Bone marrow (tissue), 2 donors: Measurements from ENCODE around the gene RANBP9.

ENCODE experiments used
- DNase-seq, 2 donors: peaks; one replicate each; lab custom pipeline; 2025; lab: John Stamatoyannopoulos, UW

RANBP9 gene

GRCh38 chr6:13677878-13678254, 33.8 kb downstream of the RANBP9 start:
- DNase-seq: no peak

- DNase-seq: no peak
These were observed 35.0 kb downstream of the RANBP9 start for GRCh38 chr6:13676551-13677156.

- no peak for DNase-seq
These were observed 37.0 kb downstream of the RANBP9 start for GRCh38 chr6:13674533-13675190.

DNA sequence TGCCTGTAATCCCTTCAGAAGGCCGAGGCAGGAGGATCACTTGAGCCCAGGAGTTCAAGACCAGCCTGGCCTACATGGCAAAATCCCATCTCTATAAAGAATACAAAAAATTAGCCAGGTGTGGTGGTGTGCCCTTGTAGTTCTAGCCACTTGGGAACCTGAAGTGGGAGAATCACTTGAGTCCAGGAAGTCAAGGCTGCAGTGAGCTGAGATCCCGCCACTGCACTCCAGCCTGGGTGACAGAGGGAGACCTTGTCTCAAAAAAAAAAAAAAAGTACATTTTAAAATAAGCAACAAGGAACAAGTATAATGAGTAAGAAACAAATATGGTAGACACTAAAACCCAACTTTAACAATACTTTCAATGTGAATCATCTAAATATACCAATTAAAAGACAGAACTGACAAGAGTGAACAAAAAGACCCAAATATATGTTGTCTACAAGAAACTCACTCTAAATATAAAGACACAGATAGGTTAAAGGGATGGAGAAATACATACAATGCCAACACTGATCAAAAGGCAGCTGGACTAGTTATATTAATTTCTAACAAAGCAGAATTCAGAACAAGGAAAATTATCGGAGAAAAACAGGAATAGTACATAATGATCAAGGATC, 37.7 kb downstream of the RANBP9 start:
- DNase-seq: no peak

DNA sequence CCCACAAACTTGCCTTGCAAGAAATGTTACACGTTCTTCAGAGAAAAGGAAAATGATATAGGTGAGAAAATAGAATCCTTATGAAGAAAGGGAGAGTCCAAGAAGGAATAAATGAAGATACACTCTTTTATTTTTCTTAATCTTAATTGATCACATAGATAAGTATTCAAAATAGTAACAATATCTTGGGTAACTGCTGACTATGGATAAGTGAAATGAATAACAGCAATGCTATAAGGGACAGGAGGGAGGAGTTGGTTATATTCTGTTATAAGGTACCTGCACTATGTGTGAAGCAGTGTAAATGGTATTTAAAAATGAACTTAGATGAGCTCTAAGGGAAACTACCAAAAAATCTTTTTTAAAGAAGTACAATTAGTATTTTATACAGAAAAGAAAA, 38.3 kb downstream of the RANBP9 start:
- DNase-seq: no peak

GRCh38 chr6:13672904-13673303, 38.7 kb downstream of the RANBP9 start:
- DNase-seq: no peak

DNA sequence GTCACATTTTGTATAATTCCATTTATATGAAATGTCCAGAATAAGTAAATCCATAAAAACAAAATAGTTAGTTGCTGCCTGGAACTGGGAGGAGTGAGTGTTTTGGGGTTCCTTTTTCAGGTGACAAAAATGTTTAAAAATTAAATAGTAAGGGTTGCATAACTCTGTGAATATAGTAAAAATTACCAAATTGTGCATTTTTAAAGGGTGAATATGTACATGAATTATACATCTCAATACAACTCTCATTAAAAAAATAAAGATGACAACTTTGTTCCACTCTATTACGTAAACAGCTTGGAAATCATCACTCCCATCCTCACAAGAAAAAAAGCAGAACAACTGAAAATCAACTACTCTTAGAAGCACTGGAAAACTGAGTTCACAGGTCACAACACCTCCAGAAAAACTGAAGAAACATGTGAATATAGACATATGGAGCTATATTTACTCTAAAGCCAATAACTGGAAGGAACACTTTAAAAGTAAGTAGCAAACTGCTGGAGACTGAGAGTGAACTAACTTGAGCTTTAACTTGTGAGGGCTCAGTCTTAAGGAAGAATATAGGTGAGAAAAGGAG, 40.0 kb downstream of the RANBP9 start:
- DNase-seq: no peak

DNA sequence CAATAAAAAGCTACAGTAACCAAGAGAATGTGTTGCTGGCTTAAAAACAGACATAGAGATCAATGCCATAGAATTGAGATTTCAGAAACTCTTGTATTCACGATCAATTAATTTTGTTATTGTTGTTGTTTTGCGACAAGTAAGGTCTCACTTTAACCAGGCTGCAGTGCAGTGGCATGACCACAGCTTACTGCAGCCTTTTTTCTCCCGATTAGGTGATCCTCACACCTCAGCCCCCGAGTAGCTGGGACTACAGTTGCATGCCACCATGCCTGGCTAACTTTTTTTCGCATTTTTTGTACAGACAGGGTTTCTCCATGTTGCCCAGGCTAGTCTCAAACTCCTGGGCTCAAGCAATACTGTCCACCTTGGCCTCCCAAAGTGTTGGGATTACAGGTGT, 42.2 kb downstream of the RANBP9 start:
- no peak for DNase-seq

DNA sequence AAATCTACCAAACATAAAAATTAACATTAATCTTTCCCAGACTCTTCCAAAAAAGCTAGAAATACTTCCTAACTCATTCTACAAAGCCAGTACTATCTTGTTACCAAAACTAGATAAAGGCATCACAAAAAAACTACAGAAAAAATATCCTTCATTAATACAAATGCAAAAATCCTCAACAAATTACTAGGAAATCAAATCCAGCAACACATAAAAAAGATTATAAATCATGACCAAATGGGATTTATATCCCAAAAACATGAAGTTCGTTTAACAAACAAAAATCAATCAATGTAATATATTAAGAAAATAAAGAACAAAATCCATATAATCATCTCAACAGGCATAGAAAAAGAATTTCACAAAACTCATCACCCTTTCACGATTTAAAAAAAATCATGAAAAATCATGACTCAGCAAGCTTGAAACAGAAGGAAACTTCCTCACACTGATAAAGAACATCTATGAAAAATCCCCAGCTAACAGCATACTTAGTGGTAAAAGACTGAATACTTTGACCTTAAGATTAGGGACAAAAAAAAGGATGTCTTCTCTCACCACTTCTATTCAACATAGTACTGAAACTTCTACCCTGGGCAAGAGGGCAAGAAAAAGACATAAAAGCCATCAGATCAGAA, 43.2 kb downstream of the RANBP9 start:
- DNase-seq: peak in 1 of 2 donors; percentile 45

DNA sequence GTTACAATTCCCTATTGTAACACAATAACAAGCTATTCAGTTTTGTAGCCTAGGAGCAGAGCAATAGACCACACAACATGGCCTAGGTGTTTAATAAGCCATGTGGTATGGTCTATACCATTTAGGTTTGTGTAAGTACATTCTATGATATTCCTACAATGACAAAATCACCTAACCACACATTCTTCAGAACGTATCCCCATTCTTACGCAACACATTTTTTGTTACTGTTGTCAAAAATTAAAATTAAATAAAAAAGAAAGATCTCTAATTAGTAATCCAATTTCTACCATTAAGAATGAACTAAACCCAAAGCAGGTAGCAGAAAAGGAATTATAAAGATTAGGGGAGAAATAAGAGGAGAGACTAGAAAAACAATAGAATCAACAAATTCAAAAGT, 44.0 kb downstream of the RANBP9 start:
- no peak for DNase-seq

DNA sequence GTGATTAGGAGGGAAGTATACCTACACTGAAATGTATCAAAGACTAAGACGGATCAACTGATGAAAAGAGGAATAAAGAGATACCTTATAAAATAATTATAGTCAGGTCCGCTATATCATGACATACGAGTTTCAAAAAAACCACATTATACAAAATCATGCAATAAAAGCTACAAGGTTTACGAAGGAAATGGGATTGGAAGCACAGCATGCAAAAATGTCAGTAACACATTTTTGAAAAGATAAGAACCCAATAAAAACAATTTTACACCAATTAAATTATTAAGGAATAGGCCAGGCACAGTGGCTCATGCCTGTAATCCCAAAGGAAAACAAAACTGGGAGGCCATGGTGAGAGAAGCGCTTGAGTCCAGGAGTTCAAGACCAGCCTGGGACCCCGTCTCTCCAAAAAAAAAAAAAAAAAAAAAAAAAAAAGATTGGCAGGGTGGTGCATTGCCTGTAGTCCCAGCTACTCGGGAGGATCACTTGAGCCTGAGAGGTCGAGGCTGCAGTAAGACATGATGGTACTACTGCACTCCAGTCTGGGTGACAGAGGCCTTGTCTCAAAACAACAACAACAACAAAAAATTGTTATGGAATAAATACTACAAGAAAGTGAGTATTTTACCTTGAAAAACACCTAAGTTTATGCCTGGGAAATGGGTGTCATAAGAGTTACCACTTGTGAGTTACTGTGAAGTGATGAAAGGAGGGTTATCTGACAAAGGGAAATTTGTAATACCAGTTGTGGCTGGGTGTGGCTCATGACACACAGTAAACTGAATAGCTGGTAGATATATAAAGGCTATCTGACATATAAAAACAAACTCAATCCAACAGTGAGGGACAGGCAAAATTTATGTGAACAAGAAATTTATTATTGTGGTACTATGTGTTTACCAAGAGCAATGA, 45.2 kb downstream of the RANBP9 start:
- DNase-seq: no peak

DNA sequence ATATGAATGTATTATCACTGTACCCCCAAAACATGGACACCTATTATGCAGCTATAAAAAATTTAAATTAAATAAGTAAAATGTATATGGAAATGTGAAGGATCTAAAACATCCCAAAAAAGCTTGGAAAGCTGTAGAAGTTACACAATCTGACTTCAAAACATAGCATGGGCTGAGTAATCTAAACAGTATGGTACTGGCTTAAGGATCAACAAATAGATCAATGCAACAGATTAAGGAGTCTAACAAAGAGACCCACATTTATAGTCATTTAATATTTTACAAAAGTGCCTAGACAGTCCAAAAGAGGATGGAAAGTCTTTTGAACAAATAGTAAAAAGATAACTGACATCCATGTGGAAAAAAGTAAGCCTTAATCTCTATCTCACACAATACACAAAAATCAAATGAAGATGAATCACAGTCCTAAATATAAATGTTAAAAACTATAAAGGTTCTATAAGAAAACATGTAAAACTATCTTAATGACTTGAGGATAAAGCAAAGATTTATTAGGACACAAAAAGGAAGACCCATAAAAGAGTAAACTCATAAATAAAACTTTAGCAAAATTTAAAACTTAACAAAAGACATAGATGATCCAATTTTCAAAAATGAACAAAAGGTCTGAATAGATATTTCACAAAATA, 46.8 kb downstream of the RANBP9 start:
- no peak for DNase-seq

- no peak for DNase-seq
These were observed 47.6 kb downstream of the RANBP9 start for GRCh38 chr6:13663986-13664385.

DNA sequence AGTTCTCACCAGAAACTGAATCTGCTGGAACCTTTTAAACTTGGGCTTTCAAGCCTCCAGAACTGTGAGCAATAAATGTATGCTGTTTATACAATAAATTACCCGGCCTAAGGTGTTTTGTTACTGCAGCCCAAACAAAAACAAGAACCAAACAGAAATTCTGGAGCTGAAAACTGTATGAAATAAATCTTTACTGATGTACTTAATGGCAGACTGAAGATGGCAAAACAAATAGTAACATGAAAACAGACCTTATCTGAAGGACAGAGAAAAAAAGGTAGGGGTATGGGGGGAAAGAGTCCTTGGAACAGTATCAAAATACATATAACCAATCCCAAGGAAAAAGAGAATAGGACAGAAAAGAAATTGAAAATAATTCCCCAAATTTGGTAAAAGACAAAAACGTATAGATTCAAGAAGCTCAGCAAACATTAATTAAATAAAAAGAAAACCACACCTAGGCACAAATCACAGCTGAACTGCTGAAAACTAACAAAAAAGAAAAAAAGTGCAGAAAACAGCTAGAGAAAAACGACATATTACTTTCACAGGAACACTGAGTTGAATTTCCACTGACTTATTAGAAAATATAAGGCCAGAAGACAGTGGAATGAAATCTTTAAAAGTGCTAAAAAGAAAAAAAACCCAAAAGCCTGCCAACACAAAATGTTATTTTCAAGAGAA, 48.8 kb downstream of the RANBP9 start:
- no peak for DNase-seq

DNA sequence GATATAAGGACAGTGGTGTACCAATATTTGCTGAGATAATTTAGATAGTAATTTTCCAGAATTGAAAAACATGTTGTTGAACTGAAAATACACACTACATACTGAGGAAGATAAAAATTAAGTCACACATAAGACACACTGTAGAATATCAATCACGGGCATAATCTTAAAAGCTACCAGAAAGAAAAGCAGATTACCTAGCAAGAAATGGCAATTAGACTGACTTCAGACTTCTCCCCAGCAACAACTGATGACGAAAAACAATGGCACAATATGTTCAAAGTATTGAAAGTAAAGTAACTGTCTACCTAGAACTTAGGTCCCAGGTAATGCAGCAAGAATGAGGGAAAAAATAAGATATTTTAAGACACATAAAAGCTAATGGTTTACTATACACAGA, 50.0 kb downstream of the RANBP9 start:
- no peak for DNase-seq

DNA sequence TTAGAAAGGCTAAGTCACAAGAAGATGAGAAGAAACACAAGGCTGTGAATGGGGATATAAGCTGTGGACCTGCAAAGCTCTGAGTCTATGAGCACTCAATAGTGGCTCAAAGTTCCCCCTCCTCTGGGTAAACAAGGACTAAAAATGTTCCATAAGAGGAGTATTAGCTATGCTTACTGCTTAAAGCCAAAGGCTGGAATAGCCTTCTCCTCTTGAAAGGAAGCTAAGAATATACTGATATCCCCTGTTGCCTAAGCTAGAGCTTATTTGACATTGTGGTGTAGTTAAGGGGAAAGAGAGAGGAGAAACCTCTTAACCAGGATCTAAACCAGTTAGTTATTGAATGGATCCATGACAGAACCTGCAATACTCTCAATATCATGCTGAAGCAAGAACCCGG, 50.7 kb downstream of the RANBP9 start:
- no peak for DNase-seq

DNA sequence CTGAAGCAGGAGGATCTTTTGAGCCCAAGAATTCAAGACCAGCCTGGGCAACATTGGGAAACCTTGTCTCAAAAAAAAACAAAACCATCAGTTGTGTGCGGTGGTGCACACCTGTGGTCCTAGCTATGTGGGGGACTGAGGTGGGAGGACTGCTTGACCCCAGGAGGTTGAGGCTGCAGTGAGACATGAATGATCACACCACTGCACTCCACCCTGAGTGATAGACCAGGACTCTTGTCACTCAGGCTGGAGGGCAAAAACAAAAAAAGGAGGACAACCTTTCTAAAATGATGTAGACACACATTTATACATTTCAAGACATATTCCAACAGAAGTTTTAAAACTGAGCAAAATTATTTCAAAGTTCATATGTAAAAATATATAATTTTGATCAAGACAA, 51.4 kb downstream of the RANBP9 start:
- no peak for DNase-seq

DNA sequence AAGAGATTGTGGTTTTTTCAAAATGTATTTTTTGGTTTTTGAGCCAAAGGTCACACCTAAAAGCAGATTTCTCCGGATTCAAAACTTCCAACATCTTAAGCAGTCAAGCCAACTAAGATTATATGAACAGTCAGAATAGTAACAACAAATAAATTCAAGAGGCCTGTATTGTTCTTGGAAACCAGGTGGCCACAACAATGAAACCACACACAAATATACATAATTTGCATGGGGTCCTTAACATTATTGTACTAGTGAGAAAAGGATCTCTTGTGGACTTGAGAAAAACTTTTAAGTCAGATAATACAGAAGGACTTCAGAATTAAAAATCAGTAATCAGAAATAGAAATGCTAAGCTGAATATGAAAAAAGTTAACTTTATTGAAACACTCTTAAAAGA, 55.9 kb downstream of the RANBP9 start:
- no peak for DNase-seq

DNA sequence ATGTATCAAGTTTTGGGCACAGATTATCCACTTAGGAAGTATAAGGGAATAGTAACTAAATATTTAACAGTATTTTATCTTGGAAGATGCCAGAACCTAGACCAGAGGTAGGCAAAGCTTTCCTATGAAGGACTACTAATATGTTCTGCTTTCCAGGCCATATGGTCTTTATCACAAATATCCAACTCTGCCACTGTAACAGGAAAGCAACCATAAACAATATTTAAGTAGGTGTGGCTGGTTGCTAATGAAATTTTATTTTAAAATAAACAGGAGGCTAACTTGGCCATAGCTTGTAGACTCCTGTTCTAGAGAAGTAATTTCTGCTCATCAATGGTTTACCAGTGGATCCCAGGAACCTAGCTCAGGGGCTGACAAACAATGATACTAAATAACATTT, 57.1 kb downstream of the RANBP9 start:
- DNase-seq: no peak

- no peak for DNase-seq
These were observed 58.3 kb downstream of the RANBP9 start for GRCh38 chr6:13653296-13653695.

DNA sequence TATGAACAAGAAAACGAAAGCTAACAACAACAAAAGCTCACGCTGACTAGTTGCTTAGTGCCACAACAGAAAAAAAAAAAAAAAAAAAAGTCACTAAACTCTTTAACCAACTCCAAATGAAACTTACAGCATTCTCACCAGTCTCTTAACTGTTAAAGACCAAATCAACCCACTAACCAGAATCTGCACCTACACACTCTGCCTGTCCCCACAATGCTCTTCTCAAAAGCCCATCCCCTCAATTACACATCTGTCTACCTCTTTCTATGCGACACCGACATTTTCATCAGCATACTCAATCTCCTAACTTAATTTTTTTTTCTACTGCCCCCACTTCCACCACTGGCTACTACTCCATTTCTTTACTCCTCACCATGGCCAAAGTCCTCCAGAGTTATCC, 62.2 kb downstream of the RANBP9 start:
- no peak for DNase-seq
